ENCODE data around the gene PTCSC3. TPM values are rescaled to one million over a fixed set of nuclear protein-coding genes. Genes with fewer than 3 reads are reported as not detected.

Gene PTCSC3
- total RNA-seq: not detected

GRCh38 chr14:36176524-36176923 is at the start of gene PTCSC3:
Gene PTCSC3, minus strand, starts transcription at chr14:36176722.

Other genes with a start within 250 kb of the PTCSC3 start
- 39.4 TPM for gene MBIP, start 143.9 kb upstream of the PTCSC3 start, total RNA-seq